HEK293 (cell line): ENCODE results near the gene FBLN5.

ENCODE experiments used
- EGR2 ChIP-seq: fragments of 450-650 bp; formaldehyde crosslinking; IDR thresholded peaks from 2 replicates; pipeline ENCODE4 v1.5.1; 2016; ENCODE audit warnings: low read depth, missing biosample characterization, missing genetic modification characterization
- WT1 ChIP-seq: fragments of 450-650 bp; formaldehyde crosslinking; IDR thresholded peaks from 2 replicates; pipeline ENCODE4 v1.5.1; 2016; ENCODE audit warnings: missing biosample characterization, missing genetic modification characterization
- ZBTB1 ChIP-seq: fragments of 450-650 bp; formaldehyde crosslinking; IDR thresholded peaks from 2 replicates; pipeline ENCODE4 v1.5.1; 2016; ENCODE audit warnings: missing biosample characterization, missing genetic modification characterization
- ZBTB10 ChIP-seq: fragments of 450-650 bp; formaldehyde crosslinking; IDR thresholded peaks from 2 replicates; pipeline ENCODE4 v1.5.1; 2016; ENCODE audit warnings: missing biosample characterization, missing genetic modification characterization
- ZBTB20 ChIP-seq: fragments of 450-650 bp; formaldehyde crosslinking; IDR thresholded peaks from 2 replicates; pipeline ENCODE4 v1.5.1; 2016; ENCODE audit warnings: missing biosample characterization, missing genetic modification characterization
- ZFP37 ChIP-seq: fragments of 450-650 bp; formaldehyde crosslinking; IDR thresholded peaks from 2 replicates; pipeline ENCODE4 v1.5.1; 2016; ENCODE audit warnings: missing biosample characterization, missing genetic modification characterization
- ZNF391 ChIP-seq: fragments of 450-650 bp; formaldehyde crosslinking; IDR thresholded peaks from 2 replicates; pipeline ENCODE4 v1.5.1; 2016; ENCODE audit warnings: low read depth, missing biosample characterization, missing genetic modification characterization, borderline replicate concordance
- ZNF514 ChIP-seq: fragments of 450-650 bp; formaldehyde crosslinking; IDR thresholded peaks from 2 replicates; pipeline ENCODE4 v1.5.1; 2016; ENCODE audit warnings: missing biosample characterization, missing genetic modification characterization
- ZNF544 ChIP-seq: fragments of 450-650 bp; formaldehyde crosslinking; IDR thresholded peaks from 2 replicates; pipeline ENCODE4 v1.5.0; 2017; ENCODE audit warnings: missing biosample characterization, missing genetic modification characterization
- ZNF561 ChIP-seq: fragments of 450-650 bp; IDR thresholded peaks from 2 replicates; pipeline ENCODE4 v1.5.1; 2018; ENCODE audit warnings: missing biosample characterization, missing genetic modification characterization, borderline replicate concordance
- ZNF626 ChIP-seq: fragments of 450-650 bp; sonication (Bioruptor Pico); formaldehyde crosslinking; IDR thresholded peaks from 2 replicates; pipeline ENCODE4 v1.5.1; 2018; ENCODE audit warnings: missing biosample characterization, missing genetic modification characterization, inconsistent platforms
- ZNF660 ChIP-seq: fragments of 450-650 bp; IDR thresholded peaks from 2 replicates; pipeline ENCODE4 v1.5.1; 2018; ENCODE audit warnings: missing biosample characterization, mild to moderate bottlenecking, missing genetic modification characterization
- TF ChIP-seq, protein P1 (sequence below): fragments of 450-650 bp; formaldehyde crosslinking; conservative IDR thresholded peaks from 2 replicates; pipeline ENCODE4 v1.5.1; 2016; ENCODE audit warnings: low read depth, missing biosample characterization, missing genetic modification characterization
- TF ChIP-seq, protein P2 (sequence below): fragments of 450-650 bp; formaldehyde crosslinking; IDR thresholded peaks from 2 replicates; pipeline ENCODE4 v1.5.1; 2017; ENCODE audit warnings: missing biosample characterization, missing genetic modification characterization
- TF ChIP-seq, protein P3 (sequence below): fragments of 450-650 bp; formaldehyde crosslinking; IDR thresholded peaks from 2 replicates; pipeline ENCODE4 v1.5.1; 2016; ENCODE audit warnings: missing biosample characterization, missing genetic modification characterization
- TF ChIP-seq, protein P4 (sequence below): fragments of 450-650 bp; formaldehyde crosslinking; IDR thresholded peaks from 2 replicates; pipeline ENCODE4 v1.5.1; 2016; ENCODE audit warnings: missing biosample characterization, missing genetic modification characterization, borderline replicate concordance
- TF ChIP-seq, protein P5 (sequence below): fragments of 450-650 bp; formaldehyde crosslinking; IDR thresholded peaks from 2 replicates; pipeline ENCODE4 v1.5.1; 2017; ENCODE audit warnings: missing biosample characterization, missing genetic modification characterization
- TF ChIP-seq, protein P6 (sequence below): fragments of 450-650 bp; formaldehyde crosslinking; IDR thresholded peaks from 2 replicates; pipeline ENCODE4 v1.5.1; 2017; ENCODE audit warnings: missing biosample characterization, missing genetic modification characterization

FBLN5 gene

GRCh38 chr14:91947475-91948184 lies at the start of gene FBLN5 (continued):
- TF ChIP-seq, protein P1, sequence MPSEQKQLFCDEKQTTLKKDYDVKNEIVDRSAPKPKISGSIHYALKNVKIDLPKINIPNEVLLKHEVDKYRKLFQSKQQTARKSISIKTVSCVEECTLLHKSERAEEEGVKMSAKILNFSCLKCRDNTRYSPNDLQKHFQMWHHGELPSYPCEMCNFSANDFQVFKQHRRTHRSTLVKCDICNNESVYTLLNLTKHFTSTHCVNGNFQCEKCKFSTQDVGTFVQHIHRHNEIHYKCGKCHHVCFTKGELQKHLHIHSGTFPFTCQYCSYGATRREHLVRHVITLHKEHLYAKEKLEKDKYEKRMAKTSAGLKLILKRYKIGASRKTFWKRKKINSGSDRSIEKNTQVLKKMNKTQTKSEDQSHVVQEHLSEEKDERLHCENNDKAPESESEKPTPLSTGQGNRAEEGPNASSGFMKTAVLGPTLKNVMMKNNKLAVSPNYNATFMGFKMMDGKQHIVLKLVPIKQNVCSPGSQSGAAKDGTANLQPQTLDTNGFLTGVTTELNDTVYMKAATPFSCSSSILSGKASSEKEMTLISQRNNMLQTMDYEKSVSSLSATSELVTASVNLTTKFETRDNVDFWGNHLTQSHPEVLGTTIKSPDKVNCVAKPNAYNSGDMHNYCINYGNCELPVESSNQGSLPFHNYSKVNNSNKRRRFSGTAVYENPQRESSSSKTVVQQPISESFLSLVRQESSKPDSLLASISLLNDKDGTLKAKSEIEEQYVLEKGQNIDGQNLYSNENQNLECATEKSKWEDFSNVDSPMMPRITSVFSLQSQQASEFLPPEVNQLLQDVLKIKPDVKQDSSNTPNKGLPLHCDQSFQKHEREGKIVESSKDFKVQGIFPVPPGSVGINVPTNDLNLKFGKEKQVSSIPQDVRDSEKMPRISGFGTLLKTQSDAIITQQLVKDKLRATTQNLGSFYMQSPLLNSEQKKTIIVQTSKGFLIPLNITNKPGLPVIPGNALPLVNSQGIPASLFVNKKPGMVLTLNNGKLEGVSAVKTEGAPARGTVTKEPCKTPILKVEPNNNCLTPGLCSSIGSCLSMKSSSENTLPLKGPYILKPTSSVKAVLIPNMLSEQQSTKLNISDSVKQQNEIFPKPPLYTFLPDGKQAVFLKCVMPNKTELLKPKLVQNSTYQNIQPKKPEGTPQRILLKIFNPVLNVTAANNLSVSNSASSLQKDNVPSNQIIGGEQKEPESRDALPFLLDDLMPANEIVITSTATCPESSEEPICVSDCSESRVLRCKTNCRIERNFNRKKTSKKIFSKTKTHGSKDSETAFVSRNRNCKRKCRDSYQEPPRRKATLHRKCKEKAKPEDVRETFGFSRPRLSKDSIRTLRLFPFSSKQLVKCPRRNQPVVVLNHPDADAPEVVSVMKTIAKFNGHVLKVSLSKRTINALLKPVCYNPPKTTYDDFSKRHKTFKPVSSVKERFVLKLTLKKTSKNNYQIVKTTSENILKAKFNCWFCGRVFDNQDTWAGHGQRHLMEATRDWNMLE, result no peak
- TF ChIP-seq ZBTB10 (tag by site-specific recombination) (no peak), ZFP37 (no peak), EGR2 (0 out of 2 replicates have a peak, but pooled peaks have one; percentile 12), WT1 (tag by site-specific recombination) (no peak), ZNF660 (tag by site-specific recombination) (no peak), ZBTB1 (tag by site-specific recombination) (no peak), ZNF626 (tag by site-specific recombination) (no peak), ZNF561 (tag by site-specific recombination) (0 out of 2 replicates have a peak, but pooled peaks have one; percentile 34), ZNF391 (tag by site-specific recombination) (no peak), ZNF514 (tag by site-specific recombination) (no peak), ZNF544 (tag by site-specific recombination) (no peak), ZBTB20 (tag by site-specific recombination) (no peak)
- TF ChIP-seq, protein P2, sequence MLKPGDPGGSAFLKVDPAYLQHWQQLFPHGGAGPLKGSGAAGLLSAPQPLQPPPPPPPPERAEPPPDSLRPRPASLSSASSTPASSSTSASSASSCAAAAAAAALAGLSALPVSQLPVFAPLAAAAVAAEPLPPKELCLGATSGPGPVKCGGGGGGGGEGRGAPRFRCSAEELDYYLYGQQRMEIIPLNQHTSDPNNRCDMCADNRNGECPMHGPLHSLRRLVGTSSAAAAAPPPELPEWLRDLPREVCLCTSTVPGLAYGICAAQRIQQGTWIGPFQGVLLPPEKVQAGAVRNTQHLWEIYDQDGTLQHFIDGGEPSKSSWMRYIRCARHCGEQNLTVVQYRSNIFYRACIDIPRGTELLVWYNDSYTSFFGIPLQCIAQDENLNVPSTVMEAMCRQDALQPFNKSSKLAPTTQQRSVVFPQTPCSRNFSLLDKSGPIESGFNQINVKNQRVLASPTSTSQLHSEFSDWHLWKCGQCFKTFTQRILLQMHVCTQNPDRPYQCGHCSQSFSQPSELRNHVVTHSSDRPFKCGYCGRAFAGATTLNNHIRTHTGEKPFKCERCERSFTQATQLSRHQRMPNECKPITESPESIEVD (tag by site-specific recombination), result no peak
- TF ChIP-seq, protein P3, sequence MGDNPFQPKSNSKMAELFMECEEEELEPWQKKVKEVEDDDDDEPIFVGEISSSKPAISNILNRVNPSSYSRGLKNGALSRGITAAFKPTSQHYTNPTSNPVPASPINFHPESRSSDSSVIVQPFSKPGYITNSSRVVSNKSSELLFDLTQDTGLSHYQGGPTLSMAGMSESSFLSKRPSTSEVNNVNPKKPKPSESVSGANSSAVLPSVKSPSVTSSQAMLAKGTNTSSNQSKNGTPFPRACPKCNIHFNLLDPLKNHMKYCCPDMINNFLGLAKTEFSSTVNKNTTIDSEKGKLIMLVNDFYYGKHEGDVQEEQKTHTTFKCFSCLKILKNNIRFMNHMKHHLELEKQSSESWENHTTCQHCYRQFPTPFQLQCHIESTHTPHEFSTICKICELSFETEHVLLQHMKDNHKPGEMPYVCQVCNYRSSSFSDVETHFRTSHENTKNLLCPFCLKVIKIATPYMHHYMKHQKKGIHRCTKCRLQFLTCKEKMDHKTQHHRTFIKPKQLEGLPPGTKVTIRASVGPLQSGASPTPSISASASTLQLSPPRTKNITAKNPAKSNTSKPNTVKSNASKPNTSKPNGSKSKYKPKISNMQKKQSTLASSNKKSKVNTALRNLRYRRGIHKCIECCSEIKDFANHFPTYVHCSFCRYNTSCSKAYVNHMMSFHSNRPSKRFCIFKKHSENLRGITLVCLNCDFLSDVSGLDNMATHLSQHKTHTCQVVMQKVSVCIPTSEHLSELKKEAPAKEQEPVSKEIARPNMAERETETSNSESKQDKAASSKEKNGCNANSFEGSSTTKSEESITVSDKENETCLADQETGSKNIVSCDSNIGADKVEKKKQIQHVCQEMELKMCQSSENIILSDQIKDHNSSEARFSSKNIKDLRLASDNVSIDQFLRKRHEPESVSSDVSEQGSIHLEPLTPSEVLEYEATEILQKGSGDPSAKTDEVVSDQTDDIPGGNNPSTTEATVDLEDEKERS (tag by site-specific recombination), result no peak
- TF ChIP-seq, protein P4, sequence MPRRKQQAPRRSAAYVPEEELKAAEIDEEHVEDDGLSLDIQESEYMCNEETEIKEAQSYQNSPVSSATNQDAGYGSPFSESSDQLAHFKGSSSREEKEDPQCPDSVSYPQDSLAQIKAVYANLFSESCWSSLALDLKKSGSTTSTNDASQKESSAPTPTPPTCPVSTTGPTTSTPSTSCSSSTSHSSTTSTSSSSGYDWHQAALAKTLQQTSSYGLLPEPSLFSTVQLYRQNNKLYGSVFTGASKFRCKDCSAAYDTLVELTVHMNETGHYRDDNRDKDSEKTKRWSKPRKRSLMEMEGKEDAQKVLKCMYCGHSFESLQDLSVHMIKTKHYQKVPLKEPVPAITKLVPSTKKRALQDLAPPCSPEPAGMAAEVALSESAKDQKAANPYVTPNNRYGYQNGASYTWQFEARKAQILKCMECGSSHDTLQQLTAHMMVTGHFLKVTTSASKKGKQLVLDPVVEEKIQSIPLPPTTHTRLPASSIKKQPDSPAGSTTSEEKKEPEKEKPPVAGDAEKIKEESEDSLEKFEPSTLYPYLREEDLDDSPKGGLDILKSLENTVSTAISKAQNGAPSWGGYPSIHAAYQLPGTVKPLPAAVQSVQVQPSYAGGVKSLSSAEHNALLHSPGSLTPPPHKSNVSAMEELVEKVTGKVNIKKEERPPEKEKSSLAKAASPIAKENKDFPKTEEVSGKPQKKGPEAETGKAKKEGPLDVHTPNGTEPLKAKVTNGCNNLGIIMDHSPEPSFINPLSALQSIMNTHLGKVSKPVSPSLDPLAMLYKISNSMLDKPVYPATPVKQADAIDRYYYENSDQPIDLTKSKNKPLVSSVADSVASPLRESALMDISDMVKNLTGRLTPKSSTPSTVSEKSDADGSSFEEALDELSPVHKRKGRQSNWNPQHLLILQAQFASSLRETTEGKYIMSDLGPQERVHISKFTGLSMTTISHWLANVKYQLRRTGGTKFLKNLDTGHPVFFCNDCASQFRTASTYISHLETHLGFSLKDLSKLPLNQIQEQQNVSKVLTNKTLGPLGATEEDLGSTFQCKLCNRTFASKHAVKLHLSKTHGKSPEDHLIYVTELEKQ (tag by site-specific recombination), result no peak
- TF ChIP-seq, protein P5, sequence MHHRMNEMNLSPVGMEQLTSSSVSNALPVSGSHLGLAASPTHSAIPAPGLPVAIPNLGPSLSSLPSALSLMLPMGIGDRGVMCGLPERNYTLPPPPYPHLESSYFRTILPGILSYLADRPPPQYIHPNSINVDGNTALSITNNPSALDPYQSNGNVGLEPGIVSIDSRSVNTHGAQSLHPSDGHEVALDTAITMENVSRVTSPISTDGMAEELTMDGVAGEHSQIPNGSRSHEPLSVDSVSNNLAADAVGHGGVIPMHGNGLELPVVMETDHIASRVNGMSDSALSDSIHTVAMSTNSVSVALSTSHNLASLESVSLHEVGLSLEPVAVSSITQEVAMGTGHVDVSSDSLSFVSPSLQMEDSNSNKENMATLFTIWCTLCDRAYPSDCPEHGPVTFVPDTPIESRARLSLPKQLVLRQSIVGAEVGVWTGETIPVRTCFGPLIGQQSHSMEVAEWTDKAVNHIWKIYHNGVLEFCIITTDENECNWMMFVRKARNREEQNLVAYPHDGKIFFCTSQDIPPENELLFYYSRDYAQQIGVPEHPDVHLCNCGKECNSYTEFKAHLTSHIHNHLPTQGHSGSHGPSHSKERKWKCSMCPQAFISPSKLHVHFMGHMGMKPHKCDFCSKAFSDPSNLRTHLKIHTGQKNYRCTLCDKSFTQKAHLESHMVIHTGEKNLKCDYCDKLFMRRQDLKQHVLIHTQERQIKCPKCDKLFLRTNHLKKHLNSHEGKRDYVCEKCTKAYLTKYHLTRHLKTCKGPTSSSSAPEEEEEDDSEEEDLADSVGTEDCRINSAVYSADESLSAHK (tag by site-specific recombination), result 0 out of 2 replicates have a peak, but pooled peaks have one; percentile 55
- TF ChIP-seq, protein P6, sequence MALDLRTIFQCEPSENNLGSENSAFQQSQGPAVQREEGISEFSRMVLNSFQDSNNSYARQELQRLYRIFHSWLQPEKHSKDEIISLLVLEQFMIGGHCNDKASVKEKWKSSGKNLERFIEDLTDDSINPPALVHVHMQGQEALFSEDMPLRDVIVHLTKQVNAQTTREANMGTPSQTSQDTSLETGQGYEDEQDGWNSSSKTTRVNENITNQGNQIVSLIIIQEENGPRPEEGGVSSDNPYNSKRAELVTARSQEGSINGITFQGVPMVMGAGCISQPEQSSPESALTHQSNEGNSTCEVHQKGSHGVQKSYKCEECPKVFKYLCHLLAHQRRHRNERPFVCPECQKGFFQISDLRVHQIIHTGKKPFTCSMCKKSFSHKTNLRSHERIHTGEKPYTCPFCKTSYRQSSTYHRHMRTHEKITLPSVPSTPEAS (tag by site-specific recombination), result no peak
